WTC11 (cell line): ENCODE measurements around the gene TAF5L. TPM values are rescaled to one million over a fixed set of nuclear protein-coding genes. Genes with fewer than 3 reads are reported as not detected.

ENCODE experiments used
- ATAC-seq: fragments of 200-7000 bp; cut with Tn5 transposase; 2 replicates; pipeline ENCODE4 v1.10.0; 2021; ENCODE audit warnings: mild to moderate bottlenecking, moderate library complexity
- CTCF ChIA-PET: fragments of 300-600 bp; sonication (Branson Sonifier 250); formaldehyde crosslinking; loops from one replicate; lab custom pipeline; 2021; ENCODE audit warnings: antibody characterized with exemption; lab: Charles Lee
- POLR2A ChIA-PET: fragments of 350-600 bp; sonication (Branson Sonifier 250); formaldehyde crosslinking; loops from one replicate; lab custom pipeline; 2021; ENCODE audit warnings: antibody characterized with exemption; lab: Charles Lee
- DNase-seq: peaks from one replicate; pipeline ENCODE4 v3.0.0; 2021; ENCODE audit warnings: low spot score
- H3K27ac Mint-ChIP-seq: 2 replicates; pipeline ENCODE4 v1.8.0; 2021; ENCODE audit warnings: mixed read lengths
- H3K27me3 Mint-ChIP-seq: 2 replicates; pipeline ENCODE4 v1.8.0; 2021; ENCODE audit warnings: low read depth, mild to moderate bottlenecking, moderate library complexity, mixed read lengths
- H3K36me3 Mint-ChIP-seq: 2 replicates; pipeline ENCODE4 v1.8.0; 2021; ENCODE audit warnings: mixed read lengths
- H3K4me1 Mint-ChIP-seq: 2 replicates; pipeline ENCODE4 v1.8.0; 2022; ENCODE audit warnings: mixed read lengths
- H3K4me3 Mint-ChIP-seq: 2 replicates; pipeline ENCODE4 v1.8.0; 2021; ENCODE audit warnings: mild to moderate bottlenecking, moderate library complexity, mixed read lengths
- H3K9me3 Mint-ChIP-seq: 2 replicates; pipeline ENCODE4 v1.8.0; 2021; ENCODE audit warnings: mixed read lengths
- CREB1 ChIP-seq: sonication (generic); formaldehyde crosslinking; IDR thresholded peaks from 2 replicates; pipeline ENCODE4 v1.8.0; 2023; ENCODE audit warnings: mild to moderate bottlenecking, missing genetic modification reagents
- ELF4 ChIP-seq: sonication (generic); formaldehyde crosslinking; IDR thresholded peaks from 2 replicates; pipeline ENCODE4 v1.8.1; 2022; ENCODE audit warnings: low read depth, mild to moderate bottlenecking, moderate library complexity, missing genetic modification reagents
- EMX1 ChIP-seq: fragments of 250-450 bp; sonication (Bioruptor Pico); IDR thresholded peaks from 2 replicates; pipeline ENCODE4 v1.8.0; 2021; ENCODE audit warnings: mild to moderate bottlenecking
- HMGA2 ChIP-seq: fragments of 250-450 bp; sonication (Bioruptor Pico); IDR thresholded peaks from 2 replicates; pipeline ENCODE4 v1.4.0; 2021; ENCODE audit warnings: mild to moderate bottlenecking, moderate library complexity
- IRF2 ChIP-seq: sonication (generic); formaldehyde crosslinking; IDR thresholded peaks from 2 replicates; pipeline ENCODE4 v1.8.0; 2022; ENCODE audit warnings: low read depth, missing genetic modification reagents, borderline replicate concordance
- NFE2L1 ChIP-seq: sonication (generic); formaldehyde crosslinking; IDR thresholded peaks from 2 replicates; pipeline ENCODE4 v1.8.1; 2023; ENCODE audit warnings: missing genetic modification reagents
- NR2C2 ChIP-seq: sonication (generic); formaldehyde crosslinking; IDR thresholded peaks from 2 replicates; pipeline ENCODE4 v1.8.0; 2022; ENCODE audit warnings: mild to moderate bottlenecking, missing genetic modification reagents
- PRRX2 ChIP-seq: fragments of 250-450 bp; sonication (Bioruptor Pico); IDR thresholded peaks from 2 replicates; pipeline ENCODE4 v1.8.0; 2021; ENCODE audit warnings: mild to moderate bottlenecking
- SMAD4 ChIP-seq: sonication (generic); formaldehyde crosslinking; IDR thresholded peaks from 2 replicates; pipeline ENCODE4 v1.8.0; 2022; ENCODE audit warnings: mild to moderate bottlenecking, missing genetic modification reagents
- TP53 ChIP-seq: sonication (generic); formaldehyde crosslinking; IDR thresholded peaks from 2 replicates; pipeline ENCODE4 v1.8.1; 2023; ENCODE audit warnings: mild to moderate bottlenecking, missing genetic modification reagents
- ZNF121 ChIP-seq: sonication (generic); formaldehyde crosslinking; IDR thresholded peaks from 2 replicates; pipeline ENCODE4 v1.8.0; 2023; ENCODE audit warnings: missing genetic modification reagents
- ZNF138 ChIP-seq: sonication (generic); formaldehyde crosslinking; conservative IDR thresholded peaks from 2 replicates; pipeline ENCODE4 v1.8.1; 2022; ENCODE audit warnings: mild to moderate bottlenecking, moderate library complexity, missing genetic modification reagents
- ZNF219 ChIP-seq: sonication (generic); formaldehyde crosslinking; IDR thresholded peaks from 2 replicates; pipeline ENCODE4 v1.8.0; 2023; ENCODE audit warnings: missing genetic modification reagents, mild to moderate bottlenecking, borderline replicate concordance
- ZNF671 ChIP-seq: fragments of 250-450 bp; sonication (Bioruptor Pico); IDR thresholded peaks from 2 replicates; pipeline ENCODE4 v1.8.0; 2021; ENCODE audit warnings: mild to moderate bottlenecking
- total RNA-seq: library from RNA; stranded (reverse); gene quantifications from 3 replicates; pipeline ENCODE4 v1.2.3, GENCODE V29; 2021
- TF ChIP-seq, protein P1 (sequence below): sonication (generic); formaldehyde crosslinking; IDR thresholded peaks from 2 replicates; pipeline ENCODE4 v1.8.0; 2023; ENCODE audit warnings: missing genetic modification reagents, mild to moderate bottlenecking, borderline replicate concordance
- TF ChIP-seq, protein P2 (sequence below): sonication (generic); formaldehyde crosslinking; IDR thresholded peaks from 2 replicates; pipeline ENCODE4 v1.8.1; 2022; ENCODE audit warnings: low read depth, mild to moderate bottlenecking, moderate library complexity, missing genetic modification reagents, borderline replicate concordance
- TF ChIP-seq, protein P3 (sequence below): fragments of 250-450 bp; sonication (Bioruptor Pico); IDR thresholded peaks from 2 replicates; pipeline ENCODE4 v1.9.0; 2021; ENCODE audit warnings: mild to moderate bottlenecking, borderline replicate concordance
- TF ChIP-seq, protein P4 (sequence below): sonication (generic); formaldehyde crosslinking; IDR thresholded peaks from 2 replicates; pipeline ENCODE4 v1.8.1; 2023; ENCODE audit warnings: mild to moderate bottlenecking, missing genetic modification reagents
- TF ChIP-seq, protein P5 (sequence below): fragments of 250-450 bp; sonication (Bioruptor Pico); conservative IDR thresholded peaks from 2 replicates; pipeline ENCODE4 v1.9.0; 2021; ENCODE audit warnings: mild to moderate bottlenecking
- TF ChIP-seq, protein P6 (sequence below): sonication (generic); formaldehyde crosslinking; IDR thresholded peaks from 2 replicates; pipeline ENCODE4 v1.8.0; 2023; ENCODE audit warnings: mild to moderate bottlenecking, missing genetic modification reagents

Gene TAF5L
- total RNA-seq, 1 experiment from 2014 or later: 23.8 TPM

DNA sequence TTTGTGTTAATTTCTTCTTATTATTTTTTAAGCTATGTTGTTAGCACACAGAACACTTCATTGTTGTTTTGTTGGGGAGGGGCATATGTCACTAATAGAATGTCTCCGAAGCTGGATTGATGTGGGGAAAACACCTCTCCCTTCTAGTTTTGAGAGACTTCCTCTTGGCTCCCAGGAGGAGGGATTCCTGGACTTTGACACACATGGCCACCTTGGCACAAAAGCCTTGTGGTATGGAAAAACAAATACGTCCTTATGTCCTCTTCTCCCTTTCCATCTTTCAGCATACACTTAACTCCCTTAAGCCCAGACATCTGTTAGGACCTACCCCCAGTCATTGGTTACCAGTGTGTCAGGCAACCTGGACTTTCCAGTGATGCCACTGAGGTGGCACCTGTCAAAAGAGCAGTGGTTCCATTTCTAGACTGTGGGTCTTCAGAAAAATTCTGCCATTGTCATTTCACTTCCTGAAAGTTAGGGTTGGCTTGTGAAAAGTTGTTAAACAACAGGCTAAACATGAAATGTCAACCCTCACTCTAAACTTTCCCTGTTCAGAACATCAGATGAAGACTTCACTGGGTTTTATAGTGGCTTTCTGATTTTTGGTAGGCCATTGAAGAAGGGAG is 54.9 kb downstream of the TAF5L start:
- DNase-seq: no peak
- TF ChIP-seq, protein P1, sequence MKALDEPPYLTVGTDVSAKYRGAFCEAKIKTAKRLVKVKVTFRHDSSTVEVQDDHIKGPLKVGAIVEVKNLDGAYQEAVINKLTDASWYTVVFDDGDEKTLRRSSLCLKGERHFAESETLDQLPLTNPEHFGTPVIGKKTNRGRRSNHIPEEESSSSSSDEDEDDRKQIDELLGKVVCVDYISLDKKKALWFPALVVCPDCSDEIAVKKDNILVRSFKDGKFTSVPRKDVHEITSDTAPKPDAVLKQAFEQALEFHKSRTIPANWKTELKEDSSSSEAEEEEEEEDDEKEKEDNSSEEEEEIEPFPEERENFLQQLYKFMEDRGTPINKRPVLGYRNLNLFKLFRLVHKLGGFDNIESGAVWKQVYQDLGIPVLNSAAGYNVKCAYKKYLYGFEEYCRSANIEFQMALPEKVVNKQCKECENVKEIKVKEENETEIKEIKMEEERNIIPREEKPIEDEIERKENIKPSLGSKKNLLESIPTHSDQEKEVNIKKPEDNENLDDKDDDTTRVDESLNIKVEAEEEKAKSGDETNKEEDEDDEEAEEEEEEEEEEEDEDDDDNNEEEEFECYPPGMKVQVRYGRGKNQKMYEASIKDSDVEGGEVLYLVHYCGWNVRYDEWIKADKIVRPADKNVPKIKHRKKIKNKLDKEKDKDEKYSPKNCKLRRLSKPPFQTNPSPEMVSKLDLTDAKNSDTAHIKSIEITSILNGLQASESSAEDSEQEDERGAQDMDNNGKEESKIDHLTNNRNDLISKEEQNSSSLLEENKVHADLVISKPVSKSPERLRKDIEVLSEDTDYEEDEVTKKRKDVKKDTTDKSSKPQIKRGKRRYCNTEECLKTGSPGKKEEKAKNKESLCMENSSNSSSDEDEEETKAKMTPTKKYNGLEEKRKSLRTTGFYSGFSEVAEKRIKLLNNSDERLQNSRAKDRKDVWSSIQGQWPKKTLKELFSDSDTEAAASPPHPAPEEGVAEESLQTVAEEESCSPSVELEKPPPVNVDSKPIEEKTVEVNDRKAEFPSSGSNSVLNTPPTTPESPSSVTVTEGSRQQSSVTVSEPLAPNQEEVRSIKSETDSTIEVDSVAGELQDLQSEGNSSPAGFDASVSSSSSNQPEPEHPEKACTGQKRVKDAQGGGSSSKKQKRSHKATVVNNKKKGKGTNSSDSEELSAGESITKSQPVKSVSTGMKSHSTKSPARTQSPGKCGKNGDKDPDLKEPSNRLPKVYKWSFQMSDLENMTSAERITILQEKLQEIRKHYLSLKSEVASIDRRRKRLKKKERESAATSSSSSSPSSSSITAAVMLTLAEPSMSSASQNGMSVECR: no peak
- TF ChIP-seq, protein P2, sequence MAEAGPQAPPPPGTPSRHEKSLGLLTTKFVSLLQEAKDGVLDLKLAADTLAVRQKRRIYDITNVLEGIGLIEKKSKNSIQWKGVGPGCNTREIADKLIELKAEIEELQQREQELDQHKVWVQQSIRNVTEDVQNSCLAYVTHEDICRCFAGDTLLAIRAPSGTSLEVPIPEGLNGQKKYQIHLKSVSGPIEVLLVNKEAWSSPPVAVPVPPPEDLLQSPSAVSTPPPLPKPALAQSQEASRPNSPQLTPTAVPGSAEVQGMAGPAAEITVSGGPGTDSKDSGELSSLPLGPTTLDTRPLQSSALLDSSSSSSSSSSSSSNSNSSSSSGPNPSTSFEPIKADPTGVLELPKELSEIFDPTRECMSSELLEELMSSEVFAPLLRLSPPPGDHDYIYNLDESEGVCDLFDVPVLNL: no peak
- TF ChIP-seq, protein P3, sequence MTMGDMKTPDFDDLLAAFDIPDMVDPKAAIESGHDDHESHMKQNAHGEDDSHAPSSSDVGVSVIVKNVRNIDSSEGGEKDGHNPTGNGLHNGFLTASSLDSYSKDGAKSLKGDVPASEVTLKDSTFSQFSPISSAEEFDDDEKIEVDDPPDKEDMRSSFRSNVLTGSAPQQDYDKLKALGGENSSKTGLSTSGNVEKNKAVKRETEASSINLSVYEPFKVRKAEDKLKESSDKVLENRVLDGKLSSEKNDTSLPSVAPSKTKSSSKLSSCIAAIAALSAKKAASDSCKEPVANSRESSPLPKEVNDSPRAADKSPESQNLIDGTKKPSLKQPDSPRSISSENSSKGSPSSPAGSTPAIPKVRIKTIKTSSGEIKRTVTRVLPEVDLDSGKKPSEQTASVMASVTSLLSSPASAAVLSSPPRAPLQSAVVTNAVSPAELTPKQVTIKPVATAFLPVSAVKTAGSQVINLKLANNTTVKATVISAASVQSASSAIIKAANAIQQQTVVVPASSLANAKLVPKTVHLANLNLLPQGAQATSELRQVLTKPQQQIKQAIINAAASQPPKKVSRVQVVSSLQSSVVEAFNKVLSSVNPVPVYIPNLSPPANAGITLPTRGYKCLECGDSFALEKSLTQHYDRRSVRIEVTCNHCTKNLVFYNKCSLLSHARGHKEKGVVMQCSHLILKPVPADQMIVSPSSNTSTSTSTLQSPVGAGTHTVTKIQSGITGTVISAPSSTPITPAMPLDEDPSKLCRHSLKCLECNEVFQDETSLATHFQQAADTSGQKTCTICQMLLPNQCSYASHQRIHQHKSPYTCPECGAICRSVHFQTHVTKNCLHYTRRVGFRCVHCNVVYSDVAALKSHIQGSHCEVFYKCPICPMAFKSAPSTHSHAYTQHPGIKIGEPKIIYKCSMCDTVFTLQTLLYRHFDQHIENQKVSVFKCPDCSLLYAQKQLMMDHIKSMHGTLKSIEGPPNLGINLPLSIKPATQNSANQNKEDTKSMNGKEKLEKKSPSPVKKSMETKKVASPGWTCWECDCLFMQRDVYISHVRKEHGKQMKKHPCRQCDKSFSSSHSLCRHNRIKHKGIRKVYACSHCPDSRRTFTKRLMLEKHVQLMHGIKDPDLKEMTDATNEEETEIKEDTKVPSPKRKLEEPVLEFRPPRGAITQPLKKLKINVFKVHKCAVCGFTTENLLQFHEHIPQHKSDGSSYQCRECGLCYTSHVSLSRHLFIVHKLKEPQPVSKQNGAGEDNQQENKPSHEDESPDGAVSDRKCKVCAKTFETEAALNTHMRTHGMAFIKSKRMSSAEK (CRISPR knock-in tag): no peak
- no peak for TF ChIP-seq IRF2
- TF ChIP-seq PRRX2 (CRISPR knock-in tag): no peak
- TF ChIP-seq HMGA2: no peak
- TF ChIP-seq ELF4: no peak
- TF ChIP-seq, protein P4, sequence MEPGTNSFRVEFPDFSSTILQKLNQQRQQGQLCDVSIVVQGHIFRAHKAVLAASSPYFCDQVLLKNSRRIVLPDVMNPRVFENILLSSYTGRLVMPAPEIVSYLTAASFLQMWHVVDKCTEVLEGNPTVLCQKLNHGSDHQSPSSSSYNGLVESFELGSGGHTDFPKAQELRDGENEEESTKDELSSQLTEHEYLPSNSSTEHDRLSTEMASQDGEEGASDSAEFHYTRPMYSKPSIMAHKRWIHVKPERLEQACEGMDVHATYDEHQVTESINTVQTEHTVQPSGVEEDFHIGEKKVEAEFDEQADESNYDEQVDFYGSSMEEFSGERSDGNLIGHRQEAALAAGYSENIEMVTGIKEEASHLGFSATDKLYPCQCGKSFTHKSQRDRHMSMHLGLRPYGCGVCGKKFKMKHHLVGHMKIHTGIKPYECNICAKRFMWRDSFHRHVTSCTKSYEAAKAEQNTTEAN: no peak
- TF ChIP-seq NR2C2: no peak
- no peak for TF ChIP-seq ZNF219 (CRISPR knock-in tag)
- TF ChIP-seq SMAD4: no peak
- no peak for TF ChIP-seq ZNF671
- TF ChIP-seq ZNF138: no peak
- TF ChIP-seq TP53 (CRISPR knock-in tag): no peak
- TF ChIP-seq EMX1 (CRISPR knock-in tag): no peak
- TF ChIP-seq, protein P5, sequence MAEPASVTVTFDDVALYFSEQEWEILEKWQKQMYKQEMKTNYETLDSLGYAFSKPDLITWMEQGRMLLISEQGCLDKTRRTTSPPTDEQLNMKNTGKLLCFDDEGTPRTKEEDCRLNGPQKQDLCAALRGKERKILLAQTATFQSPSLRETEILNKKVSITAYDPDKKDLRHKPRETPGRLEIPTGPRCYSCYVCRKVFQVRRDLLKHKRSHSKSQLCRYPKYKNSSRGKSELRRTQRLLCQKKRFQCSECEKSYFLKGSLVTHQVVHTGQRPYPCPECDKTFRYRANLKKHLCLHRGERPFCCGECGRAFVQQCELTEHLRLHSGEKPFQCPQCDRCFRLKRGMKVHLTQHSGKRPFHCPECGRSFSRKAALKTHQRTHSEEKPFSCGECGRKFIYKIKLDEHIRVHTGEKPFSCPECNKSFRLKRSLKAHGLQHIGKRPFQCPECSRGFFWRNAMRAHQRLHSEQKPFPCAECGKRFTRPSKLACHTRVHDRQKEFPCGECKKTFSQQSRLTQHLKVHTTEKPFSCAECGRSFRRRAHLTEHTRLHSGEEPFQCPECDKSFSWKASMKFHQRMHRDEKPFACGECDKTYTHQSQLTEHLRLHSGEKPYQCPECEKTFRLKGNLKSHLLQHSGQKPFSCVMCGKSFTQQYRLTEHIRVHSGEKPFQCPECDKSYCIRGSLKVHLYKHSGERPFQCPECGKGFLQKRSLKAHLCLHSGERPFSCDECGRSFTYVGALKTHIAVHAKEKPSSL (CRISPR knock-in tag): no peak
- TF ChIP-seq NFE2L1 (CRISPR knock-in tag): no peak
- TF ChIP-seq CREB1 (CRISPR knock-in tag): no peak
- no peak for TF ChIP-seq ZNF121 (CRISPR knock-in tag)
- TF ChIP-seq, protein P6, sequence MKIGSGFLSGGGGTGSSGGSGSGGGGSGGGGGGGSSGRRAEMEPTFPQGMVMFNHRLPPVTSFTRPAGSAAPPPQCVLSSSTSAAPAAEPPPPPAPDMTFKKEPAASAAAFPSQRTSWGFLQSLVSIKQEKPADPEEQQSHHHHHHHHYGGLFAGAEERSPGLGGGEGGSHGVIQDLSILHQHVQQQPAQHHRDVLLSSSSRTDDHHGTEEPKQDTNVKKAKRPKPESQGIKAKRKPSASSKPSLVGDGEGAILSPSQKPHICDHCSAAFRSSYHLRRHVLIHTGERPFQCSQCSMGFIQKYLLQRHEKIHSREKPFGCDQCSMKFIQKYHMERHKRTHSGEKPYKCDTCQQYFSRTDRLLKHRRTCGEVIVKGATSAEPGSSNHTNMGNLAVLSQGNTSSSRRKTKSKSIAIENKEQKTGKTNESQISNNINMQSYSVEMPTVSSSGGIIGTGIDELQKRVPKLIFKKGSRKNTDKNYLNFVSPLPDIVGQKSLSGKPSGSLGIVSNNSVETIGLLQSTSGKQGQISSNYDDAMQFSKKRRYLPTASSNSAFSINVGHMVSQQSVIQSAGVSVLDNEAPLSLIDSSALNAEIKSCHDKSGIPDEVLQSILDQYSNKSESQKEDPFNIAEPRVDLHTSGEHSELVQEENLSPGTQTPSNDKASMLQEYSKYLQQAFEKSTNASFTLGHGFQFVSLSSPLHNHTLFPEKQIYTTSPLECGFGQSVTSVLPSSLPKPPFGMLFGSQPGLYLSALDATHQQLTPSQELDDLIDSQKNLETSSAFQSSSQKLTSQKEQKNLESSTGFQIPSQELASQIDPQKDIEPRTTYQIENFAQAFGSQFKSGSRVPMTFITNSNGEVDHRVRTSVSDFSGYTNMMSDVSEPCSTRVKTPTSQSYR (CRISPR knock-in tag): no peak
- TF ChIP-seq, all 79 proteins: peak for 0
- H3K9me3 Mint-ChIP-seq: no peaks in the 10 kb centered on the region
- H3K4me1 Mint-ChIP-seq: no peaks in the 10 kb centered on the region
- CTCF ChIA-PET: interaction anchor here (2.2 kb wide), 1 partner anchor 12 kb away, joined by 5 read pairs; the partner anchor contains the start of gene ABCB10
- ATAC-seq: no peak
- H3K36me3 Mint-ChIP-seq: no peaks in the 10 kb centered on the region
- POLR2A ChIA-PET: no interaction called here
- no peak overlapping the region for H3K4me3 Mint-ChIP-seq
- H3K27me3 Mint-ChIP-seq: no peaks in the 10 kb centered on the region; the same call in 1 of the 2 replicates
- no peak overlapping the region for H3K27ac Mint-ChIP-seq
